C4-2B (cell line): ENCODE data around the gene DNAAF2.
A peak's percentile ranks its signal among the peaks of the same experiment; 100 is the strongest.

Experiments
- H3K27ac ChIP-seq: fragments of 450-650 bp; 2 replicates; pipeline ENCODE4 v1.5.1; 2017
- ZFX ChIP-seq: fragments of 450-650 bp; IDR thresholded peaks from 2 replicates; pipeline ENCODE4 v1.6.1; 2017
- TF ChIP-seq, protein P1 (sequence below): fragments of 450-650 bp; conservative IDR thresholded peaks from 2 replicates; pipeline ENCODE4 v1.5.1; 2017; ENCODE audit warnings: mild to moderate bottlenecking

The DNAAF2 gene

GRCh38 chr14:49619730-49620129 is 15.3 kb downstream of the DNAAF2 start:
- H3K27ac ChIP-seq = peak overlapping the region; percentile 98
- TF ChIP-seq, protein P1, sequence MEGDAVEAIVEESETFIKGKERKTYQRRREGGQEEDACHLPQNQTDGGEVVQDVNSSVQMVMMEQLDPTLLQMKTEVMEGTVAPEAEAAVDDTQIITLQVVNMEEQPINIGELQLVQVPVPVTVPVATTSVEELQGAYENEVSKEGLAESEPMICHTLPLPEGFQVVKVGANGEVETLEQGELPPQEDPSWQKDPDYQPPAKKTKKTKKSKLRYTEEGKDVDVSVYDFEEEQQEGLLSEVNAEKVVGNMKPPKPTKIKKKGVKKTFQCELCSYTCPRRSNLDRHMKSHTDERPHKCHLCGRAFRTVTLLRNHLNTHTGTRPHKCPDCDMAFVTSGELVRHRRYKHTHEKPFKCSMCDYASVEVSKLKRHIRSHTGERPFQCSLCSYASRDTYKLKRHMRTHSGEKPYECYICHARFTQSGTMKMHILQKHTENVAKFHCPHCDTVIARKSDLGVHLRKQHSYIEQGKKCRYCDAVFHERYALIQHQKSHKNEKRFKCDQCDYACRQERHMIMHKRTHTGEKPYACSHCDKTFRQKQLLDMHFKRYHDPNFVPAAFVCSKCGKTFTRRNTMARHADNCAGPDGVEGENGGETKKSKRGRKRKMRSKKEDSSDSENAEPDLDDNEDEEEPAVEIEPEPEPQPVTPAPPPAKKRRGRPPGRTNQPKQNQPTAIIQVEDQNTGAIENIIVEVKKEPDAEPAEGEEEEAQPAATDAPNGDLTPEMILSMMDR = no peak
- no peak for TF ChIP-seq ZFX

DNA sequence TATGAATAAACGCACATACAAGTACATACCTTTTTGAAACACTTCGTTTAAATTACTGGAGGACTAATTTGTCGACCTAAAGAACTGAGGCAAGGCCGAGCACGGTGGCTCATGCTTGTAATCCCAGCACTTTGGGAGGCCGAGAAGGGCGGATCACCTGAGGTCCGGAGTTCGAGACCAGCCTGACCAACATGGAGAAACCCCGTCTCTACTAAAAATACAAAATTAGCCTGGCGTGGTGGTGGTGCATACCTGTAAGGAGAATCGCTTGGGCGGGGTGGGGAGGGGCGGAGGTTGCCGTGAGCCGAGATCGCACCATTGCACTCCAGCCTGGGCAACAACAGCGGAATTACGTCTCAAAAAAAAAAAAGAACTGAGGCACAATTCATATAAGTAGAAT is 15.8 kb downstream of the DNAAF2 start:
- peak overlapping the region; percentile 98 for H3K27ac ChIP-seq

DNA sequence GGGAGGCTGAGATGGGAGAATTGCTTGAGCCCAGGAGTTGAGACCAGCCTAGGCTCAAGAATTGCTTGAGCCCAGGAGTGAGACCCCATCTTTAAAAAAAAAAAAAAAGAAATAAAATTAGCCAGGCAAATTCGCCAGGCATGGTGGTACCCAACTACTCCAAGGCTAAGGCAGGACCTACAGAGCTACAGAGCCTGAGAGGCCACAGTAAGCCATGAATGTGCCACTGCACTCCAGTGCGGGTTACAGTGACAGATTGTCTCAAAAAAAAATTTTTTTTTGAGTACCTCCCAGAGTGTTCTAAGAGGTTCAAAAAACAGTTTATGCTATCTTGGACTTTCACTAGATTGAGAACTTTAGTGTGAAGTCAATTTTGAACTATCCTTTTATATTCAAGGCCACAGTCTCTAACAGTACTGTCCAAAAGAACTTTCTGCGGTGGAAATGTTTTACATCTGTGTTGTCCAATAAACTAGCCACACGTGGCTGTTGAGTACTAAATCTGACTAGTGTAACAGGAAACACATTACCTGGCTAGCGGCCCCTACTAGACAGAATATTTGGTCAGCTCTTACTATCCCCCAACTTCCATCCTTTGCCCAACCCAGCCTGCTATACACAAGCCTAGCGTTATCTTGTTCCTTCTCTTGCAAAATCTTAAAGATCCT is 17.1 kb downstream of the DNAAF2 start:
- no peak overlapping the region for H3K27ac ChIP-seq
- no peak for TF ChIP-seq ZFX
- TF ChIP-seq, protein P1 = no peak

GRCh38 chr14:49615776-49616175 is 19.3 kb downstream of the DNAAF2 start:
- TF ChIP-seq, protein P1 = no peak
- no peak for TF ChIP-seq ZFX
- no peak overlapping the region for H3K27ac ChIP-seq

GRCh38 chr14:49614196-49614595 is 20.8 kb downstream of the DNAAF2 start:
- TF ChIP-seq, protein P1 = no peak
- TF ChIP-seq ZFX = no peak
- no peak overlapping the region for H3K27ac ChIP-seq

DNA sequence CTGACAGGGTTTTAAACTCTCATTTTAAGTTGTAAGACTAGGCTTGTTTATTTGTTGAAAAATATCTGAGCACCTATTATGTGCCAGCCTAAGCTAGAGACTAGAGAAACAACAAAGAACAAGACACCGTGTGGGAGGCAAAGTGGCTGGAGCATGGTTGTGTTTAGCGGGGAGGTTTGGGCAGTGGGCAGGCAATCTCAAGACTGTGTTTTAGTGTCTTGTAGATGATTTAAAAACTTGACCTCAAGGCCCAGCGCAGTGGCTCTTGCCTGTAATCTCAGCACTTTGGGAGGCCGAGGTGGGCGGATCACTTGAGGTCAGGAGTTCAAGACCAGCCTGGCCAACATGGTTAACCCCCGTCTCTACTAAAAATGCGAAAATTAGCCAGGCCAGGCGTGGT is 22.4 kb downstream of the DNAAF2 start:
- H3K27ac ChIP-seq = no peak overlapping the region
- no peak for TF ChIP-seq ZFX
- TF ChIP-seq, protein P1 = no peak

DNA sequence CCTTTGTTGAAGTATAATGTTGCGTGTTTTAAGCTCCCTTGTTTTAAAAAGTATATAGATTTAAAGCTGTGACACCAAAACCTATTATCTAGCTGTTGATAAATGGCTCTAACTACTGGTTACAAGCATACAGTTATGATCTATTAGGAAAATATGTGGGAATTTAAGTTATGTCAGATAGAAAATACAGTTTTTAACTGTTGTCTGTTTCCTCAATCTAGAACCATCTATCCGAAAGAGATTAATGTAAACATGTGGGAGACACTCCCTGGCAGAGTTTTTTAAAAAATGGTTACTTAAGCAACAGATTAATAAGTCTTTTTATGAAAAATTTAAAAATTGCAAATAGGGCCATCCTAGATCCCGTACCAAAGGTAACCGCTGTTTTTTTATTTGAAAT is 22.8 kb downstream of the DNAAF2 start:
- H3K27ac ChIP-seq = no peak overlapping the region
- TF ChIP-seq, protein P1 = no peak
- no peak for TF ChIP-seq ZFX

DNA sequence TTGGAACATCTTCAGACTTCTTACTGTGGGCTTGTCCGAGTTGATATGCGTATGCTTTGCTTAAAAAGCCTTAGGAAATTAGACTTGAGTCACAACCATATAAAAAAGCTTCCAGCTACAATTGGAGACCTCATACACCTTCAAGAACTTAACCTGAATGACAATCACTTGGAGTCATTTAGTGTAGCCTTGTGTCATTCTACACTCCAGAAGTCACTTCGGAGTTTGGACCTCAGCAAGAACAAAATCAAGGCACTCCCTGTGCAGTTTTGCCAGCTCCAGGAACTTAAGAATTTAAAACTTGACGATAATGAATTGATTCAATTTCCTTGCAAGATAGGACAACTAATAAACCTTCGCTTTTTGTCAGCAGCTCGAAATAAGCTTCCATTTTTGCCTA is 27.5 kb downstream of the DNAAF2 start:
- no peak for TF ChIP-seq ZFX
- TF ChIP-seq, protein P1 = no peak
- no peak overlapping the region for H3K27ac ChIP-seq
